CD4-positive, alpha-beta T cell treated with Interleukin-1 beta for 1 hour (primary cell): ENCODE data around the gene PSME1.

Source experiments
- DNase-seq, 2 donors: peaks; one replicate each; pipeline ENCODE4 v3.0.0-alpha.2; 2020 to 2022

PSME1 gene

DNA sequence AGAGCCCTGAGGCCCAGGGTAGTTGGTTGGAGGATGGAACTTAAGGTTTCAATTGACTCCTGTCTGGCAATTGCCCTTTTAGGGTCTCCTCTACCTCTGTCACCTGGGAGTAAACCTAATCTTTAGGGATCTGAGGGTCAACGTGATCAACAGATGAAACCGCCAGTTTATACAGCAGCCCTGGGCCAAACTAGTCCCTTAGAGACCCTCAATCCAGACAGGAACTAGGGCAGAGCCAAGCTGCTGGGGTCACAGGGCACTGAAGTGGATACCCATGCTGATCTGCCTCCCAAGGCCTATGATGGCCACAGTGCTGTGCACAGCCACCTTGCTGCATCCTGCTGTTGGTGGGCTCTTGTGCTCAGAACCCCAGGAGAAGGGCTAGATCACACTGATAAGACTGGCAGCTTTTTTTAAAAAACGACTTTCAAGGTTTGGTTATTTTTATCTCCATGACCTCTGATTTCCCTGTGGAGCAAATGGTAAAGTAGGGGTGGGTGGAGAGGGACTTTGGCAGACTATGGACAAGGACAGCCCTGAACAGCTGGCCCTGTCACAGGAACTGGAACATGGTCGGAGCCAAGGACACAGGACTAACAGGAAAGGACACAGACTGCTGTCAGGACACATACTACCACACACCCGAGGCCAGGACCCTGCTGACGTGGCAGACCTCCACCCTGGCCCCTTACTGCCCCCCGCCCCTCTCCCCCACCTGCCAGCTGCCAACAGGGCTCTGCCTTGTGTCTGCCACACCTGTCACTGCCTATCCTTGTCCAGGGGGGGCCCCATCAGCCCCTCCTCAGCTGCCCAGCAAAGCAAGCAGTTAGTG, 5.1 kb upstream of the PSME1 start:
- no peak for DNase-seq

DNA sequence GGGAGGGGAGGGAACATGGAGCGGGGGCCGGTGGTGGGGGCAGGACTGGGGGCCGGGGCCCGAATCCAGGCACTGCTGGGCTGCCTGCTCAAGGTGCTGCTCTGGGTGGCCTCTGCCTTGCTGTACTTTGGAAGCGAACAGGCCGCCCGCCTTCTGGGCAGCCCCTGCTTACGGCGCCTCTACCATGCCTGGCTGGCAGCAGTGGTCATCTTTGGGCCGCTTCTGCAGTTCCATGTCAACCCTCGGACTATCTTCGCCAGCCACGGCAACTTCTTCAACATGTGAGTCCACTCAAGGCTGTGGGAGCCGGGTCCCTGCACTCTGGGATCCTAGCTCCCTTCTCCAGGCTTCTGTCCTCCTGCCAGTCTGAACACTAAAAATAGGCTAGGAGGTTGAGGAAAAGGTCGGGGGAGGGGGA, 4.4 kb upstream of the PSME1 start:
- DNase-seq, result no peak

DNA sequence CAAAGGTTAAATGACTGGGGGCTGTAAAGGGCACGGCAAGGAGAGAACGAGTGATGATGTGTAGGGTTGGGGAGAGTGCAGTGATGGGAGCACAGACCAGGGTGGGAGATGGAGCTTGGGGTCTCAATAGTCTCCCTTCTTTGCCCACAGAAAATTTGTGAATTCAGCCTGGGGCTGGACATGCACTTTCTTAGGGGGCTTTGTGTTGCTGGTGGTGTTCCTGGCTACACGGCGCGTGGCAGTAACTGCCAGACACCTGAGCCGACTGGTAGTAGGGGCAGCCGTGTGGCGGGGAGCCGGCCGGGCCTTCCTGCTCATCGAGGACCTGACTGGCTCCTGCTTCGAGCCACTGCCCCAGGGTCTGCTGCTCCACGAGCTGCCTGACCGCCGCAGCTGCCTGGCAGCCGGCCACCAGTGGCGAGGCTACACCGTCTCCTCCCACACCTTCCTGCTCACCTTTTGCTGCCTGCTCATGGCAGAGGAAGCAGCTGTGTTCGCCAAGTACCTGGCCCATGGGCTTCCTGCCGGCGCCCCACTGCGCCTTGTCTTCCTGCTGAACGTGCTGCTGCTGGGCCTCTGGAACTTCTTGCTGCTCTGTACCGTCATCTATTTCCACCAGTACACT, 3.8 kb upstream of the PSME1 start:
- peak in 1 of 2 donors; percentile 20 for DNase-seq

DNA sequence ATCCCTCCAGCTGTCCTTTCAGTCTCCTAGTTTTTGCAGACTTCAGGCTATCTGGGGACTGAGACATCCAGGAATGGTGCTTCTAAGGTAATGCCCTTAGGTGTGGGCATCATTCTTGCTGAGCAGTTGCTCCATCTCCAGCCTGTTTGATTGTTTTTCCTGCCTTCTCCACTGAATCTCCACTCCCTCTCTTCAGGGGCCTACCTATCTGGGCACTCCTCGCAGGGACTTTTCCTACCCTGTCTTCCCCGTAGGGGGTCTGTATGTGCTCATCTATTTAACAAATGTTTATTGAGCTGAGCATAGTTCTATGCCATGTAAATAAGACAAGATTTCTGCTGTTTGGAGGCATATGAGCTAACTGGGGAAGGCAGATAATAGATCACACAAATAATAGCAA, 3.0 kb upstream of the PSME1 start:
- no peak for DNase-seq

DNA sequence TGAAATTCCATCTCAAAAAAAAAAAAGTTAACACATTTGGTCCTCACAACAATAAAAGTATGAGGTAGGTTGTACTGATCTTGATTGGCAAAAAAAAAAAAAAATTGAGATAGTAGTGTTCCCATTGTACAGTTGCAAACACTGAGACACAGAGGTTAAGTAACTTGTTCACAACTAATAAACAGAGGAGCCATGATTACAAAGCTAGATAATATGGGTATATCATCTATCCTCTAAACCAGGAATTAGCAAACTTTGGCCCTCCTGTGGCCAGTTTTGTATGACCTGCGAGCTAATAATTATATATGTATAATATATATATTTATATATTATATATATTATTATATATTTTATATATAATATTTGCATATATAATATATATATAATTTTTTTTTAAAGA, 2.3 kb upstream of the PSME1 start:
- no peak for DNase-seq

DNA sequence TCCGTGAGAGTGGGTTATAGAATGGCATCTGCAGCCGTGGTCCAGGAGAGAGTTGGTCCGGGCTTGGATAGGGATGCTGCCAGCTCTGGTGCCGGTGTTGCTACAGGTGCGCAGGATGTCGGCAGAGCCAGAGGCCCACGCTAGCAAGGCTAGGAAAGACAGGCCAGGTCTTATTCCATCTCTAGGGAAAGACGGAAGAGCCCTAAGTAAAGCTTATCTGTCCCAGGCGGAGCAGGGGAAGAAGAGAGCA, 485 bp upstream of the PSME1 start:
- no peak for DNase-seq

DNA sequence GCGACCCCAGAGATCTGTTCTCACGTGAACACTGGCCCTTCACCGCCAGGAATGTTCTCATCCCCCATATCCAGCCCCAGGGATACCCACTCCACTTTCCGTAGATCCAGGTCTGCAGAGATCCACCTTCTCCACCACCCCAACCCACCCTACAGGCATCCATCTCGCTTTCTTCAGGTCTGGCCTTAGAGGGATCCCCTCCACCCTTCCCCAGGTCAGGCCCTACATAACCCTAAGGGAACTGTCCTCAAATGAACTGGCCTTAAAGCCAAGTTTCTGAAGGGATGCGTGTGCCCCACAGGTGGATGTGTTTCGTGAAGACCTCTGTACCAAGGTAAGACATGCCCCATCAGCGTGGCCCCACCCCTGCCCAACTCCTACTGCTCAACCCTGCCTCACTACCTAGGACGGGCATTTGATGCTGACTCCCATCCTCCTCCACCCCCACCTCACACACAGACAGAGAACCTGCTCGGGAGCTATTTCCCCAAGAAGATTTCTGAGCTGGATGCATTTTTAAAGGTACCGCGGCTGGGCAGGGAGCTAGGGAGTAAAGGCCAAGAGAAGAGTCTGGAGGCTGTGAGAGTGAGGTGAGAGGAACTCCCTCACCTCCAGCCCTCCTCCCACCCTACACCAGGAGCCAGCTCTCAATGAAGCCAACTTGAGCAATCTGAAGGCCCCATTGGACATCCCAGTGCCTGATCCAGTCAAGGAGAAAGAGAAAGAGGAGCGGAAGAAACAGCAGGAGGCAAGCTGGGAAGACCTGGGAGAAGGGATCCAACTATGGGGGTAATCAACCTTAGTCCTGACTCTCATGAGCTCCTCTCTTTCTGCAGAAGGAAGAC, 912 bp downstream of the PSME1 start:
- no peak for DNase-seq

DNA sequence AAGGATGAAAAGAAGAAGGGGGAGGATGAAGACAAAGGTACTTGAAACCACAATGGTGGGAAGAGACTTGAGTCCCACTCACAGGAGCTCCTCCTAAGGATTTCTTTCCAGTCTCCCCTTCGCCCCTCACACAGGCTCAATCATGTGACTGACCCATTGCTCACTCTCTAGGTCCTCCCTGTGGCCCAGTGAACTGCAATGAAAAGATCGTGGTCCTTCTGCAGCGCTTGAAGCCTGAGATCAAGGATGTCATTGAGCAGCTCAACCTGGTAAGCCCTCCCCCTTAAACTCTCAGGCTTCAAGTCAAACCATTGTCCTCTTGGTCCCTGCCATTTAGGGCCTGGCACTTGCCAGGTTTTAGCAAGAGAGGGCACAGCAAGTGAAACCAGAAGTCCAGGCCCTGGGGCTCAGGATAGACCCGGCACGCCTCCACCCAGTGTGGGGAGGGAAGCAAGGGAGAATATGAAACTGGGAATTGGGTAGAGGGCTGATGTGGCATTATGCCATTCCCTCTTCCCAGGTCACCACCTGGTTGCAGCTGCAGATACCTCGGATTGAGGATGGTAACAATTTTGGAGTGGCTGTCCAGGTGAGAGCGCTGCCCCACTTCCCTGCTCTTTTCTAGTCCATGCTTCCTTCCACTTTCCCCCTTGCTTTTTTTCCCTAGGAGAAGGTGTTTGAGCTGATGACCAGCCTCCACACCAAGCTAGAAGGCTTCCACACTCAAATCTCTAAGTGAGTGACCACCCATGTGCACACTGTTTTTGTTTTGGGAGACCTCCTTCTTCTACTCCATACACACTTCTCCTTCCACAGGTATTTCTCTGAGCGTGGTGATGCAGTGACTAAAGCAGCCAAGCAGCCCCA, 1.8 kb downstream of the PSME1 start:
- no peak for DNase-seq

DNA sequence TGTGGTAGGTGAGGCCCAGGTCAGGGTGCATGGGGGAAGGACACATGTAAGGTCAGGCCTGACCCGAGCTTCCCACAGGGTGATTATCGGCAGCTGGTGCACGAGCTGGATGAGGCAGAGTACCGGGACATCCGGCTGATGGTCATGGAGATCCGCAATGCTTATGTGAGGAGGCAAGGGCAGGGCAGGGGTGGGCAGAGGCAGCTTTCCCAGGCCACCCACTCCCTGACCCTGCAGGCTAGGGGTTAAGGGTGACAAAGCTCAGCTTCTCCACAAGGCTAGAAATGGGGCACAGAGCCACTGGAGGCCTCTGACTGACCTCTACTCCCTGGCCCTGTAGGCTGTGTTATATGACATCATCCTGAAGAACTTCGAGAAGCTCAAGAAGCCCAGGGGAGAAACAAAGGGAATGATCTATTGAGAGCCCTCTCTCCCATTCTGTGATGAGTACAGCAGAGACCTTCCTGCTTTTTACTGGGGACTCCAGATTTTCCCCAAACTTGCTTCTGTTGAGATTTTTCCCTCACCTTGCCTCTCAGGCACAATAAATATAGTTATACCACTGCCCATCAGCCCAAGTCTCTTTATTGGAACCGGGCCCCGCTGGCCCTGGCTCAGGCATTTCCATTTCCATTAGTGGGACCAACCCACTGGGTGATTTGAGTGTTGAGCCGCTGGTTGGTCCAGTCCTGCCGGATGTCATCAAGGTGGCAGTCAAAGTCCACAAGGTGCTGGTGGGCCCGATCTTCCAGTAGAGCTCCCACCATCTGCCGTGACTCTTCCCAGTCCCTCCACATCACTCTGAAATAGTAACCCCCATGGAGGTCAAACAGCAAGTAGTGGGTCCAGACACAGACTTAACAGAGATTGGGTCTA, 2.6 kb downstream of the PSME1 start:
- no peak for DNase-seq

DNA sequence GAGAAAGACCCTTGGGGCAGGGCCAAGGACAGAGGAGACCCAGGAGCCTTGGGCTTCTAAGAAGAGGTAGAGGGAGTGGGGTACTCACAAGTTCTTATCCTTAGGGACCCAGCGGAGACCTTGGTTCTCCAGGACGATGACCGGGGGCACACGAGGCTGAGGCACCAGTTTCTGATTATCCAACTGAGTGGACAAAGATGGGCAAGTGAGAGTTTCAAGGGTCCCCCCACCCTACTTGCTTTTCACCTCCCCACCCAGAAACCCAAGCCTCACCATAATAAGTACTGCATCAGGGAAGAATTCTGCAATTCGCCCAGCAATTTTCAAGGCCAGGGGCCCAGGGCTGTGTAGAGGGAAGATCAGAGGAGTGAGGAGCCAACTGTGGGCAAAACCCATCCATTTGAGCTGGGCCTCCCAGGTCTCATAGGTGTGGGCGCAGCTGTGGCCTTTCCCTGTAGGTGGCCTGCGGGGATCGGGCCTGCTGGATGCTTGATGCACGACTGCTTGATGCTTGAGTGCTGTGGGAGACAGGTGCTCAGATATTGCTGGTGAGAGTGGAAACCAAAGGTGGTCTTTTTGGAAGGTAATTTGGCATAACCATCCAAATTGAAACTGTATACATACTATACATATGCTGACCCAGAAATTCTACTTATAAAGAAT, 3.4 kb downstream of the PSME1 start:
- peak in 1 of 2 donors; percentile 31 for DNase-seq

DNA sequence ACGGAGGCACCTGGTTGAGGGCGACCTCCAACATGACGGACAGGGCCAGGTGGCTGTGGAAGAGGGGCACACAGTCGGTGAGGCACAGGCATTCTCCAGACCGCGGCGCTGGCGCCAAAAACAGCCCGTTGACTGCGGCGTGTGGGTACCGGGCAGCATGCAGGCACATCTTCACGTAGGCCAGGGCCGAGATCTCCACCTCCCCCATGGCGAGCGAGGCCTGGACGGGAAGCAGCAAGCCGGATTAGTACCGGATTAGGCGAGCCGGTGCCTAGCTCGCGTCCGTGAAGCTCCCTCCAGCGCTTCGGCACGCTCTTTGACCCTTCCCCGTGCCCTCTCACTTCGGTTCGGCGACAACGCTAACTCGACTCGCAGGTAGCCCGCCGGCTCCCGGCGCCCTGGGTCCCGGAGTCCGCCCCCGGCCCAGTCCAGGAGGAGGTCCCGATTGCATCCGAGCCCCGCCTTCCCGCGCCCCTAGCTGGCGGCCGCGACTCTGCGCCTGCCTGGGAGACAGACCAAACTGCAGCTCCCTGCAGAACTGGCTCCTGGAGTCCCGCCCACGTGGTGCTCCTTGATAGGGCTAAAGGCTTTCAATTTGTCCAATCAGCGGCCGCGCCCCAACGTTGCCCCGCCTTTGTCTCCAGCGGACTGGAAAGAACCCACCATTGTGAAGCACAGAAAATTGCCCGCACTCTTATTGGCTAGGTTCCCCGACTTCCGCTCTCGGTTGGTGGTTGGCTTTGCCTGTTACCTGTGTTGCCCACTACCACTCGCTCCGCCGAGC, 5.3 kb downstream of the PSME1 start, which contains the start of gene EMC9:
Gene EMC9, minus strand, starts transcription at position 495 of the 784 bp plus-strand sequence. Its CDS starts 287 bp downstream, at position 208.
- peak; percentile 99 for DNase-seq

DNA sequence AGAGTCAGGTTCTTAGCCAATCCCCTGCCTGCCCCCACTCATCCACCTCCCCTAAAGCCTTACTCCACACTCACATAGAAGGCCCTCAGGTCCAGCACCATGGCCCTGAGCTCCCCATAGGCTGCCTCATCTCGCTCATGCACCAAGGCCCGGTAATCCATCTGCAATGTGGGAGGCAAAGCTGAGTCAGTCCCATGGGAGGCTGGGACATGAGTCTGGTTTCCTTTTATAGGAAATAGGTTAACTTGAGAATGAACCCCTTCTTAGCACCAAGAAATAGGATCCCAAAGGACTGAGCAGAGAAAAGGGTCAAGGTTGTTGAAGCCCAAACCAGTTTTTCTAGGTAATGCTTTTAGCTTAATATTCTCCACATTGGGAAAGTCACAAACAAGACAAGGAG, 7.5 kb downstream of the PSME1 start:
- DNase-seq, result no peak

DNA sequence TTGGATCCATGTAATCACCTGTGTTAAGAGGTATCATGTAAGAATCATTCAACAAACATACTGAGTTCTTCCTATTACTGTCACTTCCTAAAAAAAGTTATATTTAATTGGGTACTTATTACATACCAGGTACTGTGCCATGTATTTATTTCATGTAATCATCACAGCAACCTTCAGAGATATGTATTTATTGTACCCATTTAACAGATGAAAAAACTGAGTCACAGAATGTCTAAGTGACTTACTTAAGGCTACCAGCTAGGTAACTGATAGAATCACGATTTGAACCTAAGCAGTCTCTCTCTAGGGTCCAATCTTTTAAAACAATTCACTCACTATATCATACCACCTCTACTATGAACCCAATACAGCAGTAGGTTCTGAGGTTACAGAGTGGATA, 8.5 kb downstream of the PSME1 start:
- no peak for DNase-seq

DNA sequence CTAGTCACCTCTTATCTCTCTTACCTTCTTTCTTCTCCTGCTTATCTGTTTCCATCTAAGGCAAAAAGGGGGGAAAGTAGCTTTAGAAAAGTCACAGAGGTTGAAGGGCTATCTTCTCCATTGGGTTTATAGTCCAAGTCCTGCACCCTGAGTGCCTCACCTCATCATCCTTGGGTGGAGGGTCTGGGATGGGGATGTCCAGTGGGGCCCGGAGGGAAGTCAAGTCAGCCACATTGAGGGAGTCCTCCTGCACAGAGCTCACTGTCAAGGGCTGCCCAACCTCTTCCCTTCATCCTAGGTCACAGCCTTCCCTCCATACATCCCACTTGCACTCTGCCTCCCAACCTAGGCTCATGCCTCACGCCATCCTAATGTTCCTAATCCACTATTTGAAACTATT, 9.2 kb downstream of the PSME1 start:
- no peak for DNase-seq

DNA sequence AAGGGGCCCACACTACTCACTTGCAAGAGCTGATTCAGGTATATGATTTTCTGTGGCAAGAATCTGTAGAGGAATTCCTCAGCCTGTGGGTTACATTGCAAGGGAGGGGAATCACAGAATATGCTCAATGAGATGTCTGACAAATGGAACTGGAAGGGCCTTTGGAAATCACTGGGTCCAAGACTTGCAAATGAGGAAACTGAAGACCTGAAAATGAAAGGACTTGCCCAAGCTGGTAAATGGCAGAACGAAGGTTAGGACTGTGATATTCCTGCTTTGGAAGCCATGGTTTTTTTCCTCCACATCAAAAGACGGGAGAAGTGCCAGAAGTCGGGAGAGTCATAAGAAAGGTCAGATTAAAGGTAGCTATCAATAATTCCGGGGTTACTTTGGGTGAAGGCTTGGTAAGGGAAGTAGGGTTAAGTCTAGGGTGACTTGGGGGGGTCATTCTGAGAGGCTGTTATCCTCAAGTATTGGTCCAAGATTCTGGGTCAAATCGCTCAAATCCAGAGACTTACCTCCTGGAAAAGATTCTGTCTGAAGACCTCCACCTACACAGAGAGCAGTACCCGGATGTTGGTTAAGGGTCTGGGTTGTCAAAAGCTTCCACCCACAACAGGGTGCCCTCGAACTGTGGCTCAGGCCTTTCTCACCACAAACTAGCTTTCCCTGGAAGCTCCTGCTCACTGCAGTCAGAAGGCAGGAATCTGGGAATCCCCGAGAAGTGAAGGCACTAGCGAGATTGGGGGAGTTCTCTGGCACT, 9.9 kb downstream of the PSME1 start:
- DNase-seq, result no peak

DNA sequence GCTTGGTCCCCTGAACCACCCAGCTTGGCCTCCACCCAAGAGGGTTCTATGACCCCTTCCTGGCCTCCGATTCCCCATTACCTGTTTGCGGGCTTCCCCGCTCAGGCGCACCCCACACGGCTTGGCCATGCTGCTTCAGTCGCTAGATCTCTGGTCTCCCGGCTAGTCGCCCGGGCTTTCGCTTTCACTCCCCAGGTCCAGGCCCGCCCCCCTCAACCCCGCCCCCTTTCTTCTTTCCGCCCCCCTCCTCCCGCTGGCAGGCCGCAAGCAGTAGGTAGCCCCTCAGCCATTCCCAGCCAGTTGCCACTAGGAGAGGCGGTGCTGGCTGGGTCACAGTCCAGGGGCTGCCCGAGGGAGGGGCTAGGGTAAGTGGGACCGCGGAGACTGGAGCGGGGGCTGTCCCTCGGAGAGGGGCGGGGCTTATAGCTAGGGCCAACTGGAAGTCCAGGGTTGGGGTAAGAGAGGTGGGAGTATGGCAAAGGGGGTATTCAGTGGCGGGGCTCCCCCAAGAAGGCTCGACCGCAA, 10.5 kb downstream of the PSME1 start, which contains the start of gene PSME2:
Gene PSME2, minus strand, starts transcription at position 158 of the 525 bp plus-strand sequence. Its CDS starts 29 bp downstream, at position 129.
- DNase-seq, result peak; percentile 87 to 92

DNA sequence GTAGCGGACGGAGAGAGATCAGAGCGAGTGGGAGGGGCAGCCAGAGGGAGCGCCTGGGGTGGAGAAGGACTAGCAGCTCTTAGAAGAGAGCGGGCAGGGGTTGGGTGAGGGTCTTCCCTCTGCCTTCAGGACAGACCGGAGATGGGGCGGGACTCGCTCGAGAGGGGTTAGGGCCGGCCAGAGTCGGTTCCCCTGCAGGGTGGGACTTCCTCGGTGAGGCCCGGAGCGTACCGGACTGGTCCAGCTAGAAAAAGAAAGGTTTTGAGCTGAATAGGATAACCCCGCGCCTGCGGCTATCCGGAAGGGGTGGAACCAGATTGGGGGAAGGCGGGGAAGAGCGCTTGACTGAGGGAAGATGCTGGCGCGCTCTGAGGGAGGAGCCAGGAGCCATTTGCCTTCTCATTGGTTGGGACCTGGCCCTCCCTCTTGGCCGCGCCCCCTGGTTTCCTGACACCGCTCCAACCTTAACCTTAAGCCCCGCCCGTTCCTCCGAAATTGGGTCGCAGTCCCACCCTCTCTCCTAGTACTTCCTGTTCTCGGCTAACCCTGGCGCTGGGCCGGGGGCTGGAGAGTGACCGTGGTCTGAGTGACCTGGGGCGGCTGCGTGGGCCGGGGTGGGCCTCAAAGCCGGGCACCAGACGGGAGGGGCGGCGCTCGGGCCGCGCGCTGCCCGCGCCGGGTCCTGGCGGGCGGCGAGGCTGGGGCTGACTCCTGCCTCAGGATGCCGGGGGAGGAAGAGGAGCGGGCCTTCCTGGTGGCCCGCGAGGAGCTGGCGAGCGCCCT, 11.2 kb downstream of the PSME1 start, which contains the start of gene RNF31:
Gene RNF31, plus strand, starts transcription at position 521 of the 783 bp plus-strand sequence. Its CDS starts 201 bp downstream, at position 722.
- peak; percentile 97 for DNase-seq
